Central memory CD8-positive, alpha-beta T cell (primary cell): ENCODE measurements around the gene TRMT61A.

ENCODE experiments used
- ATAC-seq: fragments of 150-1000 bp; cut with Tn5 transposase; replicated peaks from 2 replicates; pipeline ENCODE4 v1.10.0; 2022; ENCODE audit warnings: mild to moderate bottlenecking, moderate FRiP score, moderate number of reproducible peaks; ENCODE audit not compliant: poor library complexity, severe bottlenecking; ENCODE audit errors: extremely low read depth
- DNase-seq, 2 donors: peaks; one replicate each; pipeline ENCODE4 v3.0.0; 2021; ENCODE audit warnings: low spot score in 2 of 2
- H3K27ac Mint-ChIP-seq: one replicate; pipeline ENCODE4 v1.8.0; 2022; ENCODE audit warnings: low read depth, mild to moderate bottlenecking, moderate library complexity, mixed read lengths
- H3K27me3 Mint-ChIP-seq: one replicate; pipeline ENCODE4 v1.8.0; 2022; ENCODE audit warnings: mixed read lengths
- H3K36me3 Mint-ChIP-seq: one replicate; pipeline ENCODE4 v1.8.0; 2022; ENCODE audit warnings: mild to moderate bottlenecking, moderate library complexity, mixed read lengths; ENCODE audit not compliant: insufficient read depth
- H3K4me1 Mint-ChIP-seq: one replicate; pipeline ENCODE4 v1.8.0; 2022; ENCODE audit warnings: mixed read lengths
- H3K4me3 Mint-ChIP-seq: one replicate; pipeline ENCODE4 v1.8.0; 2022; ENCODE audit warnings: mild to moderate bottlenecking, moderate library complexity, mixed read lengths
- H3K9me3 Mint-ChIP-seq: one replicate; pipeline ENCODE4 v1.8.0; 2022; ENCODE audit warnings: mixed read lengths

The TRMT61A gene

GRCh38 chr14:103528587-103529382, at the start of gene TRMT61A:
Gene TRMT61A (plus strand): TSS chr14:103529196. CDS start chr14:103529979, 783 bp downstream.
- ATAC-seq (peak; percentile 88), DNase-seq (peak; percentile 47 to 58)
- Mint-ChIP-seq H3K4me3 (peak within 1 kb of the TSS; percentile 91), H3K27ac (peak within 1 kb of the TSS; percentile 95), H3K27me3 (no peaks in the 10 kb centered on the region), H3K4me1 (peaks cover 32% of the 10 kb centered on the region), H3K9me3 (no peaks in the 10 kb centered on the region), H3K36me3 (peaks cover 21% of the 10 kb centered on the region)

- DNase-seq, result no peak
These were observed 48.4 kb upstream of the TRMT61A start for GRCh38 chr14:103480595-103480994.

GRCh38 chr14:103483600-103483999, 45.4 kb upstream of the TRMT61A start:
- H3K27me3 Mint-ChIP-seq, result no peaks in the 10 kb centered on the region
- H3K27ac Mint-ChIP-seq, result no peak overlapping the region
- ATAC-seq (no peak), DNase-seq (no peak)
- H3K9me3 Mint-ChIP-seq, result no peaks in the 10 kb centered on the region
- no peak overlapping the region for H3K4me3 Mint-ChIP-seq
- H3K36me3 Mint-ChIP-seq, result peaks cover 48% of the 10 kb centered on the region
- H3K4me1 Mint-ChIP-seq, result peaks cover 7% of the 10 kb centered on the region

More at GRCh38 chr14:103480595-103480994, 48.4 kb upstream of the TRMT61A start:
- Mint-ChIP-seq H3K4me3 (no peak overlapping the region), H3K27ac (peak overlapping the region; percentile 2), H3K9me3 (no peaks in the 10 kb centered on the region), H3K27me3 (no peaks in the 10 kb centered on the region), H3K4me1 (peaks cover 7% of the 10 kb centered on the region), H3K36me3 (peaks cover 56% of the 10 kb centered on the region)
- ATAC-seq, result peak; percentile 67

GRCh38 chr14:103485504-103485903, 43.5 kb upstream of the TRMT61A start:
- Mint-ChIP-seq H3K27ac (no peak overlapping the region), H3K4me3 (no peak overlapping the region), H3K4me1 (peaks cover 5% of the 10 kb centered on the region), H3K36me3 (peaks cover 45% of the 10 kb centered on the region), H3K27me3 (no peaks in the 10 kb centered on the region), H3K9me3 (no peaks in the 10 kb centered on the region)
- ATAC-seq (no peak), DNase-seq (no peak)

- DNase-seq (no peak), ATAC-seq (no peak)
- Mint-ChIP-seq H3K36me3 (peaks cover 38% of the 10 kb centered on the region), H3K9me3 (no peaks in the 10 kb centered on the region), H3K27me3 (no peaks in the 10 kb centered on the region), H3K27ac (no peak overlapping the region), H3K4me3 (no peak overlapping the region), H3K4me1 (no peaks in the 10 kb centered on the region)
These were observed 40.9 kb upstream of the TRMT61A start for GRCh38 chr14:103488071-103488470.

- no peaks in the 10 kb centered on the region for H3K4me1 Mint-ChIP-seq
- H3K9me3 Mint-ChIP-seq, result no peaks in the 10 kb centered on the region
- DNase-seq, result no peak
- ATAC-seq, result no peak
- H3K27me3 Mint-ChIP-seq, result no peaks in the 10 kb centered on the region
- H3K36me3 Mint-ChIP-seq, result peaks cover 42% of the 10 kb centered on the region
- H3K4me3 Mint-ChIP-seq, result no peak overlapping the region
- H3K27ac Mint-ChIP-seq, result peak overlapping the region; percentile 54
These were observed 40.0 kb upstream of the TRMT61A start for GRCh38 chr14:103488960-103489359.

- Mint-ChIP-seq H3K27me3 (no peaks in the 10 kb centered on the region), H3K36me3 (peaks cover 47% of the 10 kb centered on the region), H3K9me3 (no peaks in the 10 kb centered on the region), H3K4me1 (no peaks in the 10 kb centered on the region), H3K4me3 (no peak overlapping the region), H3K27ac (peak overlapping the region; percentile 54)
- ATAC-seq (no peak), DNase-seq (no peak)
These were observed 39.4 kb upstream of the TRMT61A start for GRCh38 chr14:103489621-103490020.

GRCh38 chr14:103491691-103492090, 37.3 kb upstream of the TRMT61A start:
- Mint-ChIP-seq H3K27ac (no peak overlapping the region), H3K4me3 (no peak overlapping the region), H3K4me1 (no peaks in the 10 kb centered on the region), H3K36me3 (peaks cover 58% of the 10 kb centered on the region), H3K27me3 (no peaks in the 10 kb centered on the region), H3K9me3 (no peaks in the 10 kb centered on the region)
- DNase-seq, result no peak
- no peak for ATAC-seq

GRCh38 chr14:103492156-103492925, 36.7 kb upstream of the TRMT61A start:
- Mint-ChIP-seq H3K27me3 (no peaks in the 10 kb centered on the region), H3K4me3 (no peak overlapping the region), H3K27ac (no peak overlapping the region), H3K9me3 (no peaks in the 10 kb centered on the region), H3K4me1 (no peaks in the 10 kb centered on the region), H3K36me3 (peaks cover 60% of the 10 kb centered on the region)
- no peak for ATAC-seq
- DNase-seq, result no peak

GRCh38 chr14:103495854-103496253, 33.1 kb upstream of the TRMT61A start:
- H3K4me1 Mint-ChIP-seq, result peaks cover 10% of the 10 kb centered on the region
- H3K4me3 Mint-ChIP-seq, result no peak overlapping the region
- no peak for ATAC-seq
- H3K27me3 Mint-ChIP-seq, result no peaks in the 10 kb centered on the region
- H3K9me3 Mint-ChIP-seq, result no peaks in the 10 kb centered on the region
- H3K27ac Mint-ChIP-seq, result no peak overlapping the region
- H3K36me3 Mint-ChIP-seq, result peaks cover 62% of the 10 kb centered on the region
- DNase-seq, result no peak

- DNase-seq, result no peak
- H3K27ac Mint-ChIP-seq, result no peak overlapping the region
- peaks cover 10% of the 10 kb centered on the region for H3K4me1 Mint-ChIP-seq
- H3K27me3 Mint-ChIP-seq, result no peaks in the 10 kb centered on the region
- ATAC-seq, result no peak
- no peak overlapping the region for H3K4me3 Mint-ChIP-seq
- H3K36me3 Mint-ChIP-seq, result peaks cover 58% of the 10 kb centered on the region
- H3K9me3 Mint-ChIP-seq, result no peaks in the 10 kb centered on the region
These were observed 32.2 kb upstream of the TRMT61A start for GRCh38 chr14:103496776-103497175.

- DNase-seq (no peak), ATAC-seq (no peak)
- Mint-ChIP-seq H3K27me3 (no peaks in the 10 kb centered on the region), H3K4me3 (no peak overlapping the region), H3K36me3 (peaks cover 61% of the 10 kb centered on the region), H3K9me3 (no peaks in the 10 kb centered on the region), H3K27ac (no peak overlapping the region), H3K4me1 (peaks cover 10% of the 10 kb centered on the region)
These were observed 29.3 kb upstream of the TRMT61A start for GRCh38 chr14:103499709-103500108.
